GM18951 (cell line): Measurements from ENCODE around the gene EEF1A1.

Experiments used
- POLR2A ChIP-seq: IDR thresholded peaks from 4 replicates; pipeline ENCODE4 v1.6.1; 2011; ENCODE audit warnings: mild to moderate bottlenecking; ENCODE audit not compliant: insufficient read length, insufficient read depth; ENCODE audit errors: extremely low read depth
- in situ Hi-C: fragments of 300-500 bp; cut with MboI; formaldehyde crosslinking; loops from one replicate; pipeline ENCODE4 v1.12.0; 2022; ENCODE audit warnings: low sequenced_read_pairs, mixed read lengths, inconsistent platforms; ENCODE audit not compliant: unreplicated experiment

The EEF1A1 gene

DNA sequence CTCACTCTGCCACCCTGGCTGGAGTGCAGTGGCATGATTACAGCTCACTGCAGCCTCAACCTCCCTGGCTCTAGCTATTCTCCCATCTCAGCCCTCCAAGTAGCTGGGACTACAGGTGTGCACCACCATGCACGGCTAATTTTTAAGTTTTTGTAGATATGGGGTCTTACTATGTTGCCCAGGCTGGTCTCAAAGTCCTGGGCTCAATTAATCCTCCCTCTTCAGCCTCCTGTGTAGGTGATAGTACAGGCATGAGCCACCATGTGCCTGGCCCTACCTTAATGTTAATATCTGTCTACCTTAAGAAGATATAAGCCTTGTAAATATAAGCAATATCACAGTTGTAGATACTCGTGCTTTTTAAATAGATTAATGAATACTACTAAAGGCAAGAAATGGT is 16.7 kb downstream of the EEF1A1 start:
- in situ Hi-C loops = loop anchor here (10.0 kb wide), 1 partner anchor 101 kb away; no protein-coding TSS in a partner anchor
- TF ChIP-seq POLR2A = no peak

DNA sequence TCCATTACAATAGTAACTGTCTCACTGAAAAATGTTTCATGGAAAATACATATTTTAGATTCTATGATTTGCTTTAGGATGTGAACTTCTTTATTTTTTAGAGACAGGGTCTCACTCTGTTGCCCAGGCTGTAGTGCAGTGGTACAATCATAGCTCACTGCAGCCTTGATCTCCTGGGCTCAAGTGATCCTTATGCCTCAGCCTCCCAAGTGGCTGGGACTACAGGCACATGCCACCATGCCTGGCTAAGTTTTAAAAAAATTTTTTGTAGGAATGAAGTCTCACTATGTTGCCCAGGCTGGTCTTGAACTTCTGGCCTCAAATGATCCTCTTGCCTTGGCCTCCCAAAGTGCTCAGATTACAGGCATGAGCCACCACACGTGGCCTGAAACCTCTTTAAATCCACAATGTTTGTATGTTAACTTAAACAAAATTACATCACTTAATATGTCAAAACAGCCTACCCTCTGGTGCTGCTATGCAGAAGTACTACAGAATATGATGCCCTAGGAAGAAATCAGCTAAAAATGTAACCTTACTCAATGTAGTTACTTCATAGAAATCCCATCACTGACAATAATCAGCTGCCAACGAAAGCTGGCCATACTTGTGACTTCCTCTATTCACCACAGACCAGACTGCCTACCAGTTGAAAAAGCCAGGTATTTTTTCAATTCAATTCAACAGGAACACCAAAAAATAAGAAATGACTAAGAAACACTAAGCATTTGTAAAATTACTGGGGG is 17.6 kb downstream of the EEF1A1 start:
- no peak for TF ChIP-seq POLR2A
- in situ Hi-C loops = loop anchor here (10.0 kb wide), 1 partner anchor 102 kb away; no protein-coding TSS in a partner anchor

DNA sequence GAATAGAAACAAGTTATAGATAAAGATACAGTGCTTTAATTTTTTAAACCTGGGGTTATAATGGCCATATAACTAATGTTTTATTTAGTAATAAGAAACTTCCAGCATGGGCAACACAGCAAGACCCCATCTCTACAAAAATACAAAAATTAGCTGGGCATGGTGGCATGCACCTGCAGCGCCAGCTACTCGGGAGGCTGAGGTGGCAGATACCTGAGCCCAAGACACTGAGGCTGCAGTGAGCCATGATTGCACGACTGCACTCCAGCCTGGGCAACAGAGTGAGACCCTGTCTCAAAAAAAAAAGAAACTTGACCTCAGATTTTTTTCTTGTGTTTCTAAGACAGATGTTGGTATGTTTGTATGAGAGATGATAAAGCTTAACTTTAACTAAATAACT is 22.9 kb downstream of the EEF1A1 start:
- in situ Hi-C loops = no loop called here
- no peak for TF ChIP-seq POLR2A

DNA sequence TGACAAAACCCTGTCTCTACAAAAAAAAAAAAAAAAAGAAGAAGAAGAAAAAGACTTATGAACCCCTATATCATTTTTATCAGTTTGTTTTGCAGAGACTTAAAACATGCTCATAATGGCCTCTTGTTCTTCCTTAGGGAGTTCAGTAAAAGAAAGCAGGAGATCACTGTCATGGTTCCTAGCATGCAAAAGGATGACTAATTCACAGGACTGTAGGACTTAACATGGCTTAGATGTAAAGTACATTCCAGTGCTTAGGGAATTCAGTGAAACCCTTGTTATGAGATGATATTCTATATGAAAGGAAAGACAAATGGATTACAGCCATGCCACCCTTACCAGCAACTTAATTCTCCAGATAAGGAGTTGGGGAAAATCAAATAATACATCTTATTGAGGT is 29.5 kb downstream of the EEF1A1 start:
- TF ChIP-seq POLR2A = no peak
- in situ Hi-C loops = no loop called here

DNA sequence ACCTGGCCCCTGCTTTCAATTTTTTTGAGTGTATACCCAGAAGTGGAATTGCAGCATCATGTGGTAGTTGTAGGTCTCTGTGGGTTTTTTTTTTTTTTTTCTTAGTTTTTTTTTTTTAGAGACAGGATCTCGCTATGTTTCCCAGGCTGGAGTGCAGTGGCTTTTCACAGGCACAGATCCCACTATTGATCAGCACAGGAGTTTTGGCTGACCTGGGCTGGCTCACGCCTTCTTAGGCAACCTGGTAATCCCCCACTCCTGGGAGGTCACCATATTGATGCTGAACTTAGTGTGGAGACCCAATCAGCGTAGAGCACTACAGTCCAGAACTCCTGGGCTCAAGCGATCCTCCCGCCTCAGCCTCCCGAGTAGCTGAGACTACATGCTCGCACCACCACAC is 33.4 kb downstream of the EEF1A1 start:
- TF ChIP-seq POLR2A = no peak
- in situ Hi-C loops = no loop called here

DNA sequence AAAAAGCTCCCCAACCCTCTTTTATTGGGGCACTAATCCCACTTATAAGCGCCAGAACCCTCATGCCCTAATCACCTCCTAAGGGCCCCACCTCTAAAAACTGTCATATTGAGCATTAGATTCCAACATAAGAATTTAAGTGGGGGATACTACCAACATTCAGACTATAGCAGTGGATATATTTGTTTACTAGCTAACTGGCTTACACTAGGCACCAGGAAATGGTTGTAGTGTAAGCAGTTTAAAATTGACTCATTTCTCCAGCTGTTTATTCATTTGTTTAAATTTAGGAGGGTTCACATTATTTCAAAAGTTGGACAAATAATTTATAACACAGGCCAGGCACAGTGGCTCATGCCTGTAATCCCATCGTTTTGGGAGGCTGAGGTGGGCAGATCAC is 36.4 kb downstream of the EEF1A1 start:
- TF ChIP-seq POLR2A = no peak
- in situ Hi-C loops = no loop called here

DNA sequence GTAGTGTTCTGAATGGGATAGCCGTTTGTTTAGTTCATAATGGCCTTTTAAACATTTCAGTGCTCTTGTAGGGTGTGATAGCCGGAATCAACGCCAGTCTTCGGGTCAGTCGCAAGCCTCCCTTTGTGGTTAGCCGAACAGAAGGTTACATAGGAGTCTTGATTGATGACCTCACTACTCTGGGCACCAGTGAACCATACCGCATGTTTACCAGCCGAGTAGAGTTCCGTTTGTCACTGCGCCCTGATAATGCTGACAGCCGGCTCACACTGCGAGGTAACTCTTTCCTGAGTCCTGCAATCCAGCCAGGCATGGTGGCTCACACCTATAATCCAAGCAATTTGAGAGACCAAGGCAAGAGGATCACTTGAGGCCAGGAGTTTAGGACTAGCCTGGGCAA is 38.9 kb downstream of the EEF1A1 start:
- TF ChIP-seq POLR2A = no peak

DNA sequence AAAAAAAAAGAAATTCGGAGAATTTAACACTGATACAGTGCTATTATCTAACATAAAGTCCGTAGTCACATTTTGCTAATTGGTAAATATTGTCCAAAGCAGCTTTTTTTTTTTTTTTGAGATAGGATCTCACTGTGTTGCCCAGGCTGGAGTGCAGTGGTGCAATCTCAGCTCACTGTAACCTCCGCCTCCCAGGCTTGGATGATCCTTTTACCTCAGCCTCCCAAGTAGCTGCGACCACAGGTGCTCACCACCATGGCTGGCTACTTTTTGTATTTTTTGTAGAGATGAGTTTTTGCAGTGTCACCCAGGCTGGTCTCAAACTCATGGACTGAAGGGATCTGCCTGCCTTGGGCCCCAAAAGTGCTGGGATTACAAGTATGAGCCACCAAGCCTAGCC is 43.4 kb downstream of the EEF1A1 start:
- no peak for TF ChIP-seq POLR2A
- in situ Hi-C loops = no loop called here

More for the DNA sequence above, 38.9 kb downstream of the EEF1A1 start:
- in situ Hi-C loops = no loop called here

DNA sequence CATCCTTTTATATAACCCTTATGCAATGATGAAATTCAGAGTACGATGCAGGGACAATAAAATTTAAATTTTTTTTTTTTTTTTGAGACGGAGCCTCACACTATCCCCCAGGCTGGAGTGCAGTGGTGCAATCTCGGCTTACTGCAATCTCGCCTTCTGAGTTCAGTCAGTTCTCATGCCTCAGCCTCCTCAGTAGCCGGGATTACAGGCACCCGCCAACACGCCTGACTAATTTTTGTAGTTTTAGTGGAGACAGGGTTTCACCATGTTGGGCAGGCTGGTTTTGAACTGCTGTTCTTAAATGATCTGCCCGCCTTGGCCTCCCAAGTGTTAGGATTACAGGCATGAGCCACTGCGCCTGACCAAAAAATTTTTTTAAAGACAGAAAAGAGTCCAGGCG is 44.1 kb downstream of the EEF1A1 start:
- TF ChIP-seq POLR2A = no peak
- in situ Hi-C loops = no loop called here

DNA sequence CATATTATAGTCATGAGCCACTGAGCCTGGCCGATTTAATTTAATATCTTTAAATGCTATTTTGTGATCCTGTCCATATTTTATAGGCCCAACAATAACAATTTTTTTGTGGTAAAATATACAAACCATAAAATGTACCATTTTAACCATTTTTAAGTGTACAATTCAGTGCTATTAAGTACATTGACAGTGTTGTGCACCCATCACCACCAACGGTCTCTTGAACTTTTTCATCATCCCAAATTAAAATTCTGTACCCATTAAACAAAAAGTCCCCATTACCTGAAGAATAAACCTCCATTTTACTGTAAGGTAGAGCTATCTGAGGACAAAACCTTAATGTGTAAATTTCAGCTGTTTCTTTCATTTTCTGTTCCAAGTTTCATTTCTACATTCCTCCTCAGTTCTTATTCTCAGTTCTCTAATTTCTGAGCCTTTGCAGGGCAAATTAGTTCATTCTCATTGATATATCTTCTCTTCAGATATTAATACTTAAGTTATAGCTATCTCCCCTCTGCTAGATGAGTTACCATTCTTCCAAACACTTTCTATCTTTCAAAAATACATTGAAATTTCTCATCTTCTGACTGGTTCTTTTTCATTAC is 49.0 kb downstream of the EEF1A1 start:
- no peak for TF ChIP-seq POLR2A
- in situ Hi-C loops = no loop called here
